ENCODE measurements around the gene NAV2.
"Not testable (repeated sequence)": the region's sequence is repeated elsewhere in the genome, so short reads cannot be mapped to it uniquely, and the experiment has no call there.

Gene NAV2

GRCh38 chr11:19890308-19890707, 177.7 kb downstream of the NAV2 start:
- Histone ChIP-seq H3K4me3 (no peak overlapping the region), H3K9me3 (ENCODE audit: low read depth, low read length) (no peaks in the 10 kb centered on the region), H3K9ac (ENCODE audit: insufficient read length) (no peak overlapping the region), H3K27ac (no peak overlapping the region), H3K36me3 (ENCODE audit: insufficient read depth, low read length) (no peaks in the 10 kb centered on the region)
- TF ChIP-seq EZH2 (IDR thresholded peaks at IDR 0.05) (no peak), FOXP2 (optimal IDR thresholded peaks at IDR 0.05; ENCODE audit: control extremely low read depth, extremely low read length, insufficient read depth) (no peak), POLR2AphosphoS5 (IDR thresholded peaks at IDR 0.05; ENCODE audit: borderline replicate concordance, low read depth, low read length) (no peak)
- no peak for DNase-seq (ENCODE audit: low read depth, low spot score)

- no peaks in the 10 kb centered on the region for H3K36me3 ChIP-seq (ENCODE audit: insufficient read depth, low read length)
Measured at GRCh38 chr11:19891022-19891421, 178.4 kb downstream of the NAV2 start.

DNA sequence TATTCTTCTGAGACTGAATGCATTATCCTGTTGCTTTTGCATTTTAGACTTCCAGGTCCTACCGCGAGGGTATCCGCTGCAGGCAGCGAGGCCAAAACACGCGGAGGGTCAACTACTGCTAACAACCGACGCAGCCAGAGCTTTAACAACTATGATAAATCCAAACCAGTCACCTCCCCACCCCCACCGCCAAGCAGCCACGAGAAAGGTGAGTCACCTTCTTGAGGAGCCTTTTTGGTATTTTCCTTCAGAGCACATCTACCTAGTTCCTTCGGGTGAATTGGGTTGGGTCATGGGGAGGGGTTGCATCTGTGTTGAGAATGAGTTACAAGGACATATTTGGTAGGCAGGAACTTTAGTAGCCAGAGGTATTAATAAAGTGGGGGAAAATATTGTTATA, 179.8 kb downstream of the NAV2 start:
- DNase-seq (ENCODE audit: low read depth, low spot score), result no peak
- Histone ChIP-seq H3K27ac (no peak overlapping the region), H3K9ac (ENCODE audit: insufficient read length) (no peak overlapping the region), H3K4me3 (no peak overlapping the region), H3K36me3 (ENCODE audit: insufficient read depth, low read length) (no peaks in the 10 kb centered on the region), H3K9me3 (ENCODE audit: low read depth, low read length) (no peaks in the 10 kb centered on the region)
- TF ChIP-seq EZH2 (IDR thresholded peaks at IDR 0.05) (no peak), POLR2AphosphoS5 (IDR thresholded peaks at IDR 0.05; ENCODE audit: borderline replicate concordance, low read depth, low read length) (no peak), FOXP2 (optimal IDR thresholded peaks at IDR 0.05; ENCODE audit: control extremely low read depth, extremely low read length, insufficient read depth) (no peak)

More at GRCh38 chr11:19891022-19891421, 178.4 kb downstream of the NAV2 start:
- H3K4me3 ChIP-seq, result no peak overlapping the region
- H3K9ac ChIP-seq (ENCODE audit: insufficient read length), result no peak overlapping the region
- no peak for DNase-seq (ENCODE audit: low read depth, low spot score)
- no peaks in the 10 kb centered on the region for H3K9me3 ChIP-seq (ENCODE audit: low read depth, low read length)
- no peak for TF ChIP-seq POLR2AphosphoS5 (IDR thresholded peaks at IDR 0.05; ENCODE audit: borderline replicate concordance, low read depth, low read length)
- TF ChIP-seq EZH2 (IDR thresholded peaks at IDR 0.05), result no peak
- no peak for TF ChIP-seq FOXP2 (optimal IDR thresholded peaks at IDR 0.05; ENCODE audit: control extremely low read depth, extremely low read length, insufficient read depth)
- H3K27ac ChIP-seq, result no peak overlapping the region

- DNase-seq (ENCODE audit: low read depth, low spot score), result no peak
- Histone ChIP-seq H3K4me3 (no peak overlapping the region), H3K9ac (ENCODE audit: insufficient read length) (no peak overlapping the region), H3K27ac (no peak overlapping the region), H3K9me3 (ENCODE audit: low read depth, low read length) (no peaks in the 10 kb centered on the region), H3K36me3 (ENCODE audit: insufficient read depth, low read length) (no peaks in the 10 kb centered on the region)
- TF ChIP-seq EZH2 (IDR thresholded peaks at IDR 0.05) (no peak), FOXP2 (optimal IDR thresholded peaks at IDR 0.05; ENCODE audit: control extremely low read depth, extremely low read length, insufficient read depth) (no peak)
Measured at GRCh38 chr11:19892876-19893275, 180.2 kb downstream of the NAV2 start.

- H3K36me3 ChIP-seq (ENCODE audit: insufficient read depth, low read length), result no peaks in the 10 kb centered on the region
- DNase-seq (ENCODE audit: low read depth, low spot score), result no peak
- TF ChIP-seq FOXP2 (optimal IDR thresholded peaks at IDR 0.05; ENCODE audit: control extremely low read depth, extremely low read length, insufficient read depth) (no peak), POLR2AphosphoS5 (IDR thresholded peaks at IDR 0.05; ENCODE audit: borderline replicate concordance, low read depth, low read length) (no peak)
Measured at GRCh38 chr11:19894404-19894803, 181.8 kb downstream of the NAV2 start.

DNA sequence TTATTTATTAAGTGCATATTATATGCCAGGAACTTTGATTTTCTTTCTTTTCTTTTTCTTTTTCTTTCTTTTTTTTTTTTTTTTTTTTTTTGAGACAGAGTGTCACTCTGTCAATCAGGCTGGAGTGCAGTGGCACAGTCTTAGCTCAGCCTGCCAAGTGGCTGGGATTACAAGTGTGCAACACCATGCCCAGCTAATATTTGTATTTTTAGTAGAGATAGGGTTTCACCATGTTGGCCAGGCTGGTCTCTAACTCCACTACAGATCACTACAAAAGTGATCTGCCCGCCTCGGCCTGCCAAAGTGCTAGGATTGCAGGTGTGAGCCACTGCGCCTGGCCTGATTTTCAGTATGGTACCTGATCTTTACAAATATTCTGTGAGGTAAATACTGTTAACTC, 182.4 kb downstream of the NAV2 start:
- not testable (repeated sequence) for H3K9me3 ChIP-seq (ENCODE audit: low read depth, low read length); H3K4me3 ChIP-seq; H3K36me3 ChIP-seq (ENCODE audit: insufficient read depth, low read length); DNase-seq (ENCODE audit: low read depth, low spot score); H3K9ac ChIP-seq (ENCODE audit: insufficient read length); H3K27ac ChIP-seq

More at GRCh38 chr11:19894404-19894803, 181.8 kb downstream of the NAV2 start:
- no peak overlapping the region for H3K9ac ChIP-seq (ENCODE audit: insufficient read length)
- H3K27ac ChIP-seq, result no peak overlapping the region
- H3K9me3 ChIP-seq (ENCODE audit: low read depth, low read length), result no peaks in the 10 kb centered on the region
- no peak overlapping the region for H3K4me3 ChIP-seq

GRCh38 chr11:19895776-19896175, 183.1 kb downstream of the NAV2 start:
- no peak overlapping the region for H3K4me3 ChIP-seq
- H3K9ac ChIP-seq (ENCODE audit: insufficient read length), result no peak overlapping the region
- TF ChIP-seq POLR2AphosphoS5 (IDR thresholded peaks at IDR 0.05; ENCODE audit: borderline replicate concordance, low read depth, low read length) (no peak), EZH2 (IDR thresholded peaks at IDR 0.05) (no peak), FOXP2 (optimal IDR thresholded peaks at IDR 0.05; ENCODE audit: control extremely low read depth, extremely low read length, insufficient read depth) (no peak)
- no peak for DNase-seq (ENCODE audit: low read depth, low spot score)
- no peaks in the 10 kb centered on the region for H3K36me3 ChIP-seq (ENCODE audit: insufficient read depth, low read length)
- H3K9me3 ChIP-seq (ENCODE audit: low read depth, low read length), result no peaks in the 10 kb centered on the region
- no peak overlapping the region for H3K27ac ChIP-seq

- Histone ChIP-seq H3K9me3 (ENCODE audit: low read depth, low read length) (no peaks in the 10 kb centered on the region), H3K36me3 (ENCODE audit: insufficient read depth, low read length) (no peaks in the 10 kb centered on the region), H3K9ac (ENCODE audit: insufficient read length) (no peak overlapping the region), H3K27ac (no peak overlapping the region), H3K4me3 (no peak overlapping the region)
- peak; percentile 26 for DNase-seq (ENCODE audit: low read depth, low spot score)
- TF ChIP-seq EZH2 (IDR thresholded peaks at IDR 0.05), result no peak
- no peak for TF ChIP-seq FOXP2 (optimal IDR thresholded peaks at IDR 0.05; ENCODE audit: control extremely low read depth, extremely low read length, insufficient read depth)
- no peak for TF ChIP-seq POLR2AphosphoS5 (IDR thresholded peaks at IDR 0.05; ENCODE audit: borderline replicate concordance, low read depth, low read length)
Measured at GRCh38 chr11:19903620-19904069, 191.0 kb downstream of the NAV2 start.

DNA sequence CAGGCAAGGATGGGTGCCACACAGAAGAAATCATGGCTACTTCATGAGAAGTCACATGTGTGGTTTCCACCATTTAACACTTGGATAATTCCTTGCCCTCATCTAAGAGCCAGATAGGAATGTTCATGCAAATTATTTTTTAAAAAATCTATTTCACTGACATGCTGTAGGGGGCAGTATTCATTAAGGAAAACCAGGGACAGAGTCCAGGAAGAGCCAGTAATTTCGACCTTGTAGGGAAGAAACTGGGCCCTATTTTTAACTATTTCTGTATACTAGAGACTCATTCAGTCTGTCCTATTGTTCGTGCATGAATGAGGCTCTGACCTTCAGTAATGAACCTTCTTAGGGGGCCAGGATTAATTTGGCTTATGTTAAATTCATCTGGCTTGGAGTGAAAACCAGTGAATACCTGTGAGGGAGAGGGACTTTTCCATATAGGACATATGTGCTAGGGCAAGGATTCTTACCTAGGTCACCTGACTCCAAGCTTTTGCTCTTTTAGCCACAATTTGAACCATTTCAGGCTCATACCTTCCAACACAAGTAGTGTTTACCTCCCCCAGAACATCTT, 192.7 kb downstream of the NAV2 start:
- Histone ChIP-seq H3K27ac (no peak overlapping the region), H3K9ac (ENCODE audit: insufficient read length) (no peak overlapping the region), H3K4me3 (no peak overlapping the region), H3K9me3 (ENCODE audit: low read depth, low read length) (no peaks in the 10 kb centered on the region), H3K36me3 (ENCODE audit: insufficient read depth, low read length) (no peaks in the 10 kb centered on the region)
- DNase-seq (ENCODE audit: low read depth, low spot score), result no peak
- no peak for TF ChIP-seq FOXP2 (optimal IDR thresholded peaks at IDR 0.05; ENCODE audit: control extremely low read depth, extremely low read length, insufficient read depth)
- no peak for TF ChIP-seq EZH2 (IDR thresholded peaks at IDR 0.05)
- no peak for TF ChIP-seq POLR2AphosphoS5 (IDR thresholded peaks at IDR 0.05; ENCODE audit: borderline replicate concordance, low read depth, low read length)

Data from SK-N-MC (cell line).